Liver (tissue), 9 donors: Measurements from ENCODE around the gene BNC2. TPM values are rescaled to one million over a fixed set of nuclear protein-coding genes. Genes with fewer than 3 reads are reported as not detected.
"Not testable (repeated sequence)": the region's sequence is repeated elsewhere in the genome, so short reads cannot be mapped to it uniquely, and the experiment has no call there.

Source experiments
- DNase-seq: peaks from one replicate; pipeline ENCODE4 v3.0.0-alpha.2; 2017; ENCODE audit warnings: low spot score
- H3K27ac ChIP-seq, 2 donors: one replicate each; pipeline ENCODE4 v1.7.0; 2013; ENCODE audit warnings: inconsistent platforms in 2 of 2, low read length in 2 of 2, control low read depth in 1 of 2, low read depth in 1 of 2, mild to moderate bottlenecking in 1 of 2
- H3K27me3 ChIP-seq, 4 donors: one replicate each; pipeline versions ENCODE4 v1.6.1 to v1.7.0; 2013; ENCODE audit warnings: low read length in 3 of 4, inconsistent platforms in 1 of 4, mild to moderate bottlenecking in 1 of 4, moderate library complexity in 1 of 4; ENCODE audit not compliant: control insufficient read depth in 4 of 4, insufficient read depth in 4 of 4
- H3K36me3 ChIP-seq, 4 donors: one replicate each; pipeline versions ENCODE4 v1.6.1 to v1.7.0; 2013; ENCODE audit warnings: low read length in 3 of 4, mild to moderate bottlenecking in 3 of 4, low read depth in 1 of 4, moderate library complexity in 1 of 4; ENCODE audit not compliant: control insufficient read depth in 4 of 4, insufficient read depth in 3 of 4
- H3K4me1 ChIP-seq, 4 donors: one replicate each; pipeline versions ENCODE4 v1.6.1 to v1.7.0; 2013; ENCODE audit warnings: low read length in 3 of 4, mild to moderate bottlenecking in 3 of 4, moderate library complexity in 1 of 4; ENCODE audit not compliant: control insufficient read depth in 4 of 4, insufficient read depth in 4 of 4
- H3K4me3 ChIP-seq, 3 donors: one replicate each; pipeline versions ENCODE4 v1.6.1 to v1.7.0; 2013; ENCODE audit warnings: low read length in 3 of 3, control low read depth in 1 of 3, low read depth in 1 of 3, mild to moderate bottlenecking in 1 of 3
- H3K9ac ChIP-seq, 2 donors: one replicate each; pipeline ENCODE4 v1.7.0; 2013; ENCODE audit warnings: low read length in 2 of 2, mild to moderate bottlenecking in 2 of 2, moderate library complexity in 2 of 2, control low read depth in 1 of 2, low read depth in 1 of 2
- H3K9me3 ChIP-seq, 4 donors: one replicate each; pipeline versions ENCODE4 v1.6.1 to v1.7.0; 2013; ENCODE audit warnings: low read length in 3 of 4; ENCODE audit not compliant: control insufficient read depth in 4 of 4
- EGR1 ChIP-seq, 2 donors: IDR thresholded peaks; 2 replicates each; pipeline ENCODE4 v1.6.1; 2016 to 2018; ENCODE audit warnings: antibody characterized with exemption in 2 of 2, low read depth in 2 of 2
- FOXA1 ChIP-seq: IDR thresholded peaks from 2 replicates; pipeline ENCODE4 v1.6.1; 2016; ENCODE audit warnings: antibody characterized with exemption
- GABPA ChIP-seq, 2 donors: IDR thresholded peaks in 1 of 2; conservative IDR thresholded peaks in 1 of 2; 2 replicates each; pipeline ENCODE4 v1.6.1; 2016; ENCODE audit warnings: antibody characterized with exemption in 2 of 2, mild to moderate bottlenecking in 1 of 2, moderate library complexity in 1 of 2
- HNF4A ChIP-seq, 2 donors: conservative IDR thresholded peaks; 2 replicates each; pipeline ENCODE4 v1.6.1; 2016; ENCODE audit warnings: antibody characterized with exemption in 2 of 2, mild to moderate bottlenecking in 2 of 2
- JUND ChIP-seq, 2 donors: IDR thresholded peaks; 2 replicates each; pipeline ENCODE4 v1.6.1; 2016; ENCODE audit warnings: antibody characterized with exemption in 2 of 2
- NR2F2 ChIP-seq: IDR thresholded peaks from 2 replicates; pipeline ENCODE4 v1.6.1; 2016; ENCODE audit warnings: antibody characterized with exemption
- RAD21 ChIP-seq, 2 donors: IDR thresholded peaks; 2 replicates each; pipeline ENCODE4 v1.6.1; 2016; ENCODE audit warnings: antibody characterized with exemption in 2 of 2, mild to moderate bottlenecking in 2 of 2
- RXRA ChIP-seq, 2 donors: IDR thresholded peaks; 2 replicates each; pipeline ENCODE4 v1.6.1; 2017 to 2018; ENCODE audit warnings: antibody characterized with exemption in 2 of 2, mild to moderate bottlenecking in 1 of 2
- TAF1 ChIP-seq: conservative IDR thresholded peaks from 2 replicates; pipeline ENCODE4 v1.6.1; 2016; ENCODE audit warnings: antibody characterized with exemption, mild to moderate bottlenecking
- YY1 ChIP-seq: IDR thresholded peaks from 2 replicates; pipeline ENCODE4 v1.6.1; 2016; ENCODE audit warnings: antibody characterized with exemption, mild to moderate bottlenecking
- WGBS: extraction: QIAGEN DNeasy Blood & Tissue Kit; methylation state at CpG from one replicate; pipeline ENCODE4 v1.1.7; 2013; 5-methylcytosine and 5-hydroxymethylcytosine counted together
- polyA plus RNA-seq, 2 donors: library from polyadenylated mRNA; stranded (reverse) in 1 of 2; unstranded in 1 of 2; fragments of 200-250 nt in 1 of 2; fragments of >200 nt in 1 of 2; fragmentation: Nextera tagmentation in 1 of 2; extraction: Ambion mirVana in 1 of 2; gene quantifications; one replicate each; pipeline versions ENCODE4 v1.2.1 to v1.2.3, GENCODE V29; 2013 to 2015
- total RNA-seq, 2 donors: library from RNA; depleted of rRNA; stranded (reverse); fragments of >200 nt; gene quantifications; one replicate each; pipeline ENCODE4 v1.2.3, GENCODE V29; 2014
- TF ChIP-seq, protein P1 (sequence below): IDR thresholded peaks from 2 replicates; pipeline ENCODE4 v1.6.1; 2016; ENCODE audit warnings: antibody characterized with exemption
- TF ChIP-seq, protein P2 (sequence below): fragments of 150-350 bp; IDR thresholded peaks from 2 replicates; pipeline ENCODE4 v1.5.1; 2017; ENCODE audit warnings: improper control_type of control experiment, low read depth, low read length; ENCODE audit not compliant: missing input control
- TF ChIP-seq, protein P3 (sequence below): IDR thresholded peaks from 2 replicates; pipeline ENCODE4 v1.6.1; 2016; ENCODE audit warnings: antibody characterized with exemption
- TF ChIP-seq, protein P4 (sequence below): IDR thresholded peaks from 2 replicates; pipeline ENCODE4 v1.6.1; 2016; ENCODE audit warnings: antibody characterized with exemption
- TF ChIP-seq, protein P5 (sequence below): IDR thresholded peaks from 2 replicates; pipeline ENCODE4 v1.6.1; 2016; ENCODE audit warnings: antibody characterized with exemption, mild to moderate bottlenecking
- donor health status: healthy.
- donor health status: healthy.
- donor health status: healthy.
- donor health status: healthy.
- donor health status: healthy.

The BNC2 gene
- total and polyA plus RNA-seq, 4 donors: 0.07 to 0.67 (median 0.08) TPM

DNA sequence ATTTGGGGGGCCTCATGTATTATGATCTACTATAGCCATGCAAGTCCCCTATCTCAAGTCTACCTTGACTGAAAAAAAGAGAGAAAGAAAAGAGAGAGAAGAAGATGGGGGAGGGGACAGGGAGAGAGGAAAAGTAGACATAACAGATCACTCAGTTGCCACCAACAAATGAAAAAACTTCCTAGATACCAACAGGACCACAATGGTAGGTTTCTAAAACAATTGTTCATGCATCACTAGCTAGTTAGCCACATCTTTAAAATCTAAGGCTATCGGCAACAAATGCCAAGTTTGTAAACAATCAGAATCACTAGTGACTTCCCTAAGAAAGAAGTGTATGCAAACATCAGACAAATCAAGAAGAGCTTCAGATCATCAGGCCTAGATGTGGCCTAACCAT, 328.2 kb downstream of the BNC2 start (continued):
- TF ChIP-seq, protein P1, sequence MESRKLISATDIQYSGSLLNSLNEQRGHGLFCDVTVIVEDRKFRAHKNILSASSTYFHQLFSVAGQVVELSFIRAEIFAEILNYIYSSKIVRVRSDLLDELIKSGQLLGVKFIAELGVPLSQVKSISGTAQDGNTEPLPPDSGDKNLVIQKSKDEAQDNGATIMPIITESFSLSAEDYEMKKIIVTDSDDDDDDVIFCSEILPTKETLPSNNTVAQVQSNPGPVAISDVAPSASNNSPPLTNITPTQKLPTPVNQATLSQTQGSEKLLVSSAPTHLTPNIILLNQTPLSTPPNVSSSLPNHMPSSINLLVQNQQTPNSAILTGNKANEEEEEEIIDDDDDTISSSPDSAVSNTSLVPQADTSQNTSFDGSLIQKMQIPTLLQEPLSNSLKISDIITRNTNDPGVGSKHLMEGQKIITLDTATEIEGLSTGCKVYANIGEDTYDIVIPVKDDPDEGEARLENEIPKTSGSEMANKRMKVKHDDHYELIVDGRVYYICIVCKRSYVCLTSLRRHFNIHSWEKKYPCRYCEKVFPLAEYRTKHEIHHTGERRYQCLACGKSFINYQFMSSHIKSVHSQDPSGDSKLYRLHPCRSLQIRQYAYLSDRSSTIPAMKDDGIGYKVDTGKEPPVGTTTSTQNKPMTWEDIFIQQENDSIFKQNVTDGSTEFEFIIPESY: no peak
- TF ChIP-seq RXRA (IDR thresholded peaks at IDR 0.05) (no peak), FOXA1 (no peak)

DNA sequence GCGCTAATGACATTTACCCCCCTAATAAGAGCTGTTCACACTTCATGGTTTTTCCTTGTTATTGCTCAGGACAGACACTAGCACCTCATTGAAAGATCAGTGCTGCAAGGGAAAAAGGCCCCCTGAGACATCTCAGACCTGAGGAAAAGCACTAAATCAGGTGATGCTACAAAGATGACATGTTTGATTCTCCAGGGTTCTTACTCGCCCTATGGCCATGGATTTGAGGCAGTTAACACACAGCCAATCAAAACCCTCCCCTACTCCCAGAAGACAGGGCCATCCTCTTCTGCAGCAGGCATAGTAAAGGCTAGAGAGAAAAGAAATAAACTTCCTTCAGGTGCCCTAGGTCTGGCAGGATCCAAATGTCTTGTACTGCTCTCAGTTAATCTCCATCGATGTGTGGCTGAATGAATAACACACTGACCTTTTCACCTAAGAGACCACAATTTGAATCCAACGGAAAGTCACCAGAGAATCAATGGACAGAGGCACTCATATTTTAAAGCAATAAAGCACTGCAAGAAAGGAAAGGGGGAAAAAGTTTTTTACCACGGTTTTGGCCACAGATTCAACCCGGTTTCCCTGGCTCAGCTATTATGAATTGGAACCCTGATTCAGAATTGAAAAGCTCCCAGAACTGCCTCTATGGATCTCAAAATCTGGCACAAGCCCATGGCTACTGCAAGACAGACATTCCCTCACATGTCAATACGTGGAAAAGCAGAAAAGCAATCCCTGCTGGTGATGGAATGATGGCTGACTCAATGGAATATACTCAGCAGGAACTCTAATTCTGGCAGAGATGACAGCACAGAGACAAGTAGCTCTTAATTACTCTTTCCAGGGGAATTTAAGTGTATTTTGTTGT, 329.5 kb downstream of the BNC2 start:
- TF ChIP-seq EGR1 (IDR thresholded peaks at IDR 0.05; ENCODE audit: low read depth in 2 of 2): no peak
- TF ChIP-seq, protein P2, sequence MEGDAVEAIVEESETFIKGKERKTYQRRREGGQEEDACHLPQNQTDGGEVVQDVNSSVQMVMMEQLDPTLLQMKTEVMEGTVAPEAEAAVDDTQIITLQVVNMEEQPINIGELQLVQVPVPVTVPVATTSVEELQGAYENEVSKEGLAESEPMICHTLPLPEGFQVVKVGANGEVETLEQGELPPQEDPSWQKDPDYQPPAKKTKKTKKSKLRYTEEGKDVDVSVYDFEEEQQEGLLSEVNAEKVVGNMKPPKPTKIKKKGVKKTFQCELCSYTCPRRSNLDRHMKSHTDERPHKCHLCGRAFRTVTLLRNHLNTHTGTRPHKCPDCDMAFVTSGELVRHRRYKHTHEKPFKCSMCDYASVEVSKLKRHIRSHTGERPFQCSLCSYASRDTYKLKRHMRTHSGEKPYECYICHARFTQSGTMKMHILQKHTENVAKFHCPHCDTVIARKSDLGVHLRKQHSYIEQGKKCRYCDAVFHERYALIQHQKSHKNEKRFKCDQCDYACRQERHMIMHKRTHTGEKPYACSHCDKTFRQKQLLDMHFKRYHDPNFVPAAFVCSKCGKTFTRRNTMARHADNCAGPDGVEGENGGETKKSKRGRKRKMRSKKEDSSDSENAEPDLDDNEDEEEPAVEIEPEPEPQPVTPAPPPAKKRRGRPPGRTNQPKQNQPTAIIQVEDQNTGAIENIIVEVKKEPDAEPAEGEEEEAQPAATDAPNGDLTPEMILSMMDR: no peak
- no peak for TF ChIP-seq NR2F2
- TF ChIP-seq RXRA (IDR thresholded peaks at IDR 0.05): no peak
- TF ChIP-seq FOXA1: no peak
- TF ChIP-seq, protein P3, sequence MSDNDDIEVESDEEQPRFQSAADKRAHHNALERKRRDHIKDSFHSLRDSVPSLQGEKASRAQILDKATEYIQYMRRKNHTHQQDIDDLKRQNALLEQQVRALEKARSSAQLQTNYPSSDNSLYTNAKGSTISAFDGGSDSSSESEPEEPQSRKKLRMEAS: no peak
- no peak for TF ChIP-seq GABPA (IDR thresholded peaks at IDR 0.05 in 1 of 2, conservative IDR thresholded peaks at IDR 0.05 in 1 of 2)
- no peak for TF ChIP-seq HNF4A (conservative IDR thresholded peaks at IDR 0.05)
- TF ChIP-seq, protein P4, sequence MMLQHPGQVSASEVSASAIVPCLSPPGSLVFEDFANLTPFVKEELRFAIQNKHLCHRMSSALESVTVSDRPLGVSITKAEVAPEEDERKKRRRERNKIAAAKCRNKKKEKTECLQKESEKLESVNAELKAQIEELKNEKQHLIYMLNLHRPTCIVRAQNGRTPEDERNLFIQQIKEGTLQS: no peak
- no peak for TF ChIP-seq YY1
- TF ChIP-seq, protein P1: no peak
- TF ChIP-seq, protein P5, sequence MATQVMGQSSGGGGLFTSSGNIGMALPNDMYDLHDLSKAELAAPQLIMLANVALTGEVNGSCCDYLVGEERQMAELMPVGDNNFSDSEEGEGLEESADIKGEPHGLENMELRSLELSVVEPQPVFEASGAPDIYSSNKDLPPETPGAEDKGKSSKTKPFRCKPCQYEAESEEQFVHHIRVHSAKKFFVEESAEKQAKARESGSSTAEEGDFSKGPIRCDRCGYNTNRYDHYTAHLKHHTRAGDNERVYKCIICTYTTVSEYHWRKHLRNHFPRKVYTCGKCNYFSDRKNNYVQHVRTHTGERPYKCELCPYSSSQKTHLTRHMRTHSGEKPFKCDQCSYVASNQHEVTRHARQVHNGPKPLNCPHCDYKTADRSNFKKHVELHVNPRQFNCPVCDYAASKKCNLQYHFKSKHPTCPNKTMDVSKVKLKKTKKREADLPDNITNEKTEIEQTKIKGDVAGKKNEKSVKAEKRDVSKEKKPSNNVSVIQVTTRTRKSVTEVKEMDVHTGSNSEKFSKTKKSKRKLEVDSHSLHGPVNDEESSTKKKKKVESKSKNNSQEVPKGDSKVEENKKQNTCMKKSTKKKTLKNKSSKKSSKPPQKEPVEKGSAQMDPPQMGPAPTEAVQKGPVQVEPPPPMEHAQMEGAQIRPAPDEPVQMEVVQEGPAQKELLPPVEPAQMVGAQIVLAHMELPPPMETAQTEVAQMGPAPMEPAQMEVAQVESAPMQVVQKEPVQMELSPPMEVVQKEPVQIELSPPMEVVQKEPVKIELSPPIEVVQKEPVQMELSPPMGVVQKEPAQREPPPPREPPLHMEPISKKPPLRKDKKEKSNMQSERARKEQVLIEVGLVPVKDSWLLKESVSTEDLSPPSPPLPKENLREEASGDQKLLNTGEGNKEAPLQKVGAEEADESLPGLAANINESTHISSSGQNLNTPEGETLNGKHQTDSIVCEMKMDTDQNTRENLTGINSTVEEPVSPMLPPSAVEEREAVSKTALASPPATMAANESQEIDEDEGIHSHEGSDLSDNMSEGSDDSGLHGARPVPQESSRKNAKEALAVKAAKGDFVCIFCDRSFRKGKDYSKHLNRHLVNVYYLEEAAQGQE: no peak
- no peak for TF ChIP-seq TAF1
- no peak for TF ChIP-seq RAD21 (IDR thresholded peaks at IDR 0.05)
- no peak for TF ChIP-seq JUND (IDR thresholded peaks at IDR 0.05)
- Histone ChIP-seq H3K36me3 (no peaks in the 10 kb centered on the region), H3K9me3 (no peaks in the 10 kb centered on the region), H3K4me1 (no peaks in the 10 kb centered on the region), H3K27me3 (no peaks in the 10 kb centered on the region), H3K9ac (no peak overlapping the region), H3K27ac (no peak overlapping the region), H3K4me3 (no peak overlapping the region)
- DNase-seq: no peak
- WGBS: 77% methylated on average over 7 of the region's 7 CpGs

DNA sequence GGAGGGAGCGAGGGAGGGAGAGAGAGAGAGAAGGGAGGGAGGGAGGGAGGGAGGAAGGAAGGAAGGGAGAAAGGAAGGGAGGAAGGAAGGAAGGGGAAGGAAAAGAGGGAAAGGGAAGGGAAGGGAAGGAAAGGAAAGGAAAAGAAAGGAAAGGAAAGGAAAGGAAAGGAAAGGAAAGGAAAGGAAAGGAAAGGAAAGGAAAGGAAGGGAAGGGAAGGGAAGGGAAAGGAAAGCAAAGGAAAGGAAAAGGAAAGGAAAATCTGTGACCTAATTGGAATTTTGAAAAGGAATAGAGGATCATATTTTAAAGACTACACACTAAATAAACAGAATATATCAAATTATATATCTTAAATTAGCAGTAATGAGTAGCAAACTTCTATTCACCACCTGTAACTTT, 330.8 kb downstream of the BNC2 start:
- not testable (repeated sequence) for H3K27ac ChIP-seq, H3K9ac ChIP-seq, H3K36me3 ChIP-seq, H3K9me3 ChIP-seq, H3K27me3 ChIP-seq, H3K4me1 ChIP-seq, H3K4me3 ChIP-seq, DNase-seq
- WGBS: 93% methylated on average over 1 of the region's 1 CpG
